ENCODE results near the gene THSD7B. TPM values are rescaled to one million over a fixed set of nuclear protein-coding genes. Genes with fewer than 3 reads are reported as not detected.

THSD7B gene
- total and polyA plus RNA-seq, 7 experiments from 2014 or later, result not detected

DNA sequence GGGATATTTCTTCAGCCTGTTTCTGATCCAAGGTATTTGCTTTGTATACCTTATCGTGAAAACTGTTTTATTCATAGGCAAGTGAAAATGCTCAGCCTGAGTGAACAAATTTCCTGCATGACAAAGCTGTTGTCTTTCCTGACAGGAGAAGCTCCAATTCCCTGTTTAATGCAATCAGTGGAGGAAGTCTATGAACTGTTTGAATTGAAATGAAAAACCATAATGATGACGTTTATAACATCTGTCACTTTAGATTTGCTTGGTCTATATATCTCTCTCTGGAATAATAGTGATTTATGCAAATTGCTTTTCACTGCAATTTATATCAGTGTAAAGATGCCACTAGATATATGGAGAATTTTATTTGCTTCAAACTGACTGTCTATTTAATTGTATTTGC lies 959.6 kb downstream of the THSD7B start:
- Mint-ChIP-seq H3K4me3 (no peak overlapping the region), H3K9me3 (peaks cover 0 to 16% (median 4%) of the 10 kb centered on the region in 11 donors), H3K27ac (no peak overlapping the region), H3K36me3 (no peaks in the 10 kb centered on the region), H3K4me1 (no peaks in the 10 kb centered on the region), H3K27me3 (no peaks in the 10 kb centered on the region)
- DNase-seq, result no peak
- Histone ChIP-seq H3K27me3 (ENCODE audit: control insufficient read depth in 2 of 2, insufficient read depth in 2 of 2, low read length in 2 of 2) (no peaks in the 10 kb centered on the region), H3K4me3 (ENCODE audit: low read length) (no peak overlapping the region), H3K27ac (ENCODE audit: low read depth, low read length) (no peak overlapping the region), H3K36me3 (ENCODE audit: control insufficient read depth in 2 of 3, insufficient read depth in 3 of 3, low read length in 3 of 3) (no peaks in the 10 kb centered on the region), H3K4me1 (ENCODE audit: control insufficient read depth in 2 of 2, insufficient read depth in 2 of 2, low read length in 2 of 2) (no peaks in the 10 kb centered on the region), H3K9me3 (ENCODE audit: control insufficient read depth in 2 of 3, low read length in 3 of 3) (no peaks in the 10 kb centered on the region)
- no peak for ATAC-seq
- intact Hi-C loops (cut with micrococcal nuclease), result no loop called here
- CTCF ChIA-PET, result no interaction called here
- POLR2A ChIA-PET, result no interaction called here
